ENCODE data around the gene S100A13. TPM values are rescaled to one million over a fixed set of nuclear protein-coding genes. Genes with fewer than 3 reads are reported as not detected.
"Not testable (repeated sequence)": the region's sequence is repeated elsewhere in the genome, so short reads cannot be mapped to it uniquely, and the experiment has no call there.

S100A13 gene
- total RNA-seq, 5 donors from 2014 or later (not counting 1 experiment from before 2014, with no cell fraction given) = 4.0 to 5.3 (median 4.2) TPM

DNA sequence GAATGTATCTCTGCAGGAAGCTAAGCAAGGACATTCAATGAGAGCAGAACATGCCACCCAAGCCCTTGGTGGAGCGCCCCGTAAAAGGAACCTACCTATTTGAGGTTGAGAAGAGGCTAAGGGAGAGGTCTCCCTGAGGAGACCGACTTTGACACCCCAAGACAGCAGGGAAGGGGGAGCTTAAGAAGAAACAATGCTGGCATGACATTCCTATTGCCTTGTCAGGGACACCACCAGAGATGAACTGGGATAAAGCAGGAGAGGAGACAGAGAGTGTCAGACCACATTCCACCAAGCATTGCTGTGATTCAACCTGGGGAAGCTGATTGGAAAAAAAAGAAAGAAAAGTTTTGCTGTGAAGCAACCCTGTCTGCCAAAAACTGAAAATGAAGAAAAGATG is 48.4 kb downstream of the S100A13 start:
- POLR2A ChIA-PET = interaction anchor here in 1 of 2 donors (0.6 kb wide), 1 partner anchor 265 kb away, joined by 13 read pairs; no protein-coding TSS in a partner anchor
- CTCF ChIA-PET = no interaction called here
- H3K27ac ChIP-seq (ENCODE audit: low read length) = no peak overlapping the region
- Mint-ChIP-seq H3K27me3 (peaks cover 21 to 30% of the 10 kb centered on the region in 2 donors), H3K36me3 (no peaks in the 10 kb centered on the region), H3K27ac (no peak overlapping the region), H3K4me3 (no peak overlapping the region), H3K4me1 (no peaks in the 10 kb centered on the region), H3K9me3 (no peaks in the 10 kb centered on the region)
- no peaks in the 10 kb centered on the region for H3K9me3 ChIP-seq
- DNase-seq (no peak), ATAC-seq (replicated peaks in 1 of 4) (no peak)
- peaks cover 0 to 28% of the 10 kb centered on the region in 2 experiments for H3K27me3 ChIP-seq (replicated peaks in 1 of 2; ENCODE audit: control insufficient read depth in 2 of 2, extremely low read depth in 1 of 2, insufficient read depth in 2 of 2, low read length in 1 of 2)
- WGBS (ENCODE audit: insufficient coverage) = 57% methylated on average over 3 of the region's 3 CpGs
- H3K36me3 ChIP-seq (ENCODE audit: control insufficient read depth in 2 of 2, extremely low read depth in 1 of 2, insufficient read depth in 1 of 2, low read length in 1 of 2) = no peaks in the 10 kb centered on the region
- no peak overlapping the region for H3K4me3 ChIP-seq (ENCODE audit: control insufficient read depth in 1 of 2, extremely low read depth in 1 of 2, low read length in 1 of 2)
- no peaks in the 10 kb centered on the region for H3K4me1 ChIP-seq (ENCODE audit: control insufficient read depth in 1 of 2, extremely low read depth in 1 of 2, insufficient read depth in 2 of 2, low read length in 2 of 2)

DNA sequence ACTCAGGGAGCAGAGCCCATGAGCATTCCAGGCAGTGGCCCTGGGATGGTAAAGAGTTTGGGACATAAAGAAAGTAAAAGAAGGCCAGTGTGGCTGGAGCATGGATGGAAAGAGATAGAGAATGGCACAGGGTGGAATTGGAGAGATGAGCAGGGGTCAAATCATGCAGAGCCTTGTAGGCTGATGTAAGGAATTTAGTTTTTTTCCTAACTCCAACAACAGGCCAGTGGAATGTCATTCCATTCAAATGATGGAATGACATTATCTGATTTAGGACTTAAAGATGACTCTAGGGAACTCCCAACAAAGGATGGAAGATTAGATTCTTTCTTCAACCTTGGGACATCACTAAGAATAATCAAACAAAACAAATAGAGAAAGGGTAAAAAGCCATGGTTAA is 48.8 kb downstream of the S100A13 start:
- DNase-seq (no peak), ATAC-seq (replicated peaks in 1 of 4) (no peak)
- Histone ChIP-seq H3K27me3 (replicated peaks in 1 of 2; ENCODE audit: control insufficient read depth in 2 of 2, extremely low read depth in 1 of 2, insufficient read depth in 2 of 2, low read length in 1 of 2) (peaks cover 0 to 28% of the 10 kb centered on the region in 2 experiments), H3K9me3 (no peaks in the 10 kb centered on the region), H3K27ac (ENCODE audit: low read length) (no peak overlapping the region), H3K4me1 (ENCODE audit: control insufficient read depth in 1 of 2, extremely low read depth in 1 of 2, insufficient read depth in 2 of 2, low read length in 2 of 2) (no peaks in the 10 kb centered on the region), H3K36me3 (ENCODE audit: control insufficient read depth in 2 of 2, extremely low read depth in 1 of 2, insufficient read depth in 1 of 2, low read length in 1 of 2) (no peaks in the 10 kb centered on the region), H3K4me3 (ENCODE audit: control insufficient read depth in 1 of 2, extremely low read depth in 1 of 2, low read length in 1 of 2) (no peak overlapping the region)
- Mint-ChIP-seq H3K27ac (no peak overlapping the region), H3K36me3 (no peaks in the 10 kb centered on the region), H3K9me3 (no peaks in the 10 kb centered on the region), H3K4me3 (no peak overlapping the region), H3K4me1 (no peaks in the 10 kb centered on the region), H3K27me3 (peaks cover 21 to 29% of the 10 kb centered on the region in 2 donors)
- ChIA-PET CTCF (no interaction called here), POLR2A (interaction anchor here in 1 of 2 donors (0.6 kb wide), 1 partner anchor 265 kb away, joined by 13 read pairs; no protein-coding TSS in a partner anchor)

DNA sequence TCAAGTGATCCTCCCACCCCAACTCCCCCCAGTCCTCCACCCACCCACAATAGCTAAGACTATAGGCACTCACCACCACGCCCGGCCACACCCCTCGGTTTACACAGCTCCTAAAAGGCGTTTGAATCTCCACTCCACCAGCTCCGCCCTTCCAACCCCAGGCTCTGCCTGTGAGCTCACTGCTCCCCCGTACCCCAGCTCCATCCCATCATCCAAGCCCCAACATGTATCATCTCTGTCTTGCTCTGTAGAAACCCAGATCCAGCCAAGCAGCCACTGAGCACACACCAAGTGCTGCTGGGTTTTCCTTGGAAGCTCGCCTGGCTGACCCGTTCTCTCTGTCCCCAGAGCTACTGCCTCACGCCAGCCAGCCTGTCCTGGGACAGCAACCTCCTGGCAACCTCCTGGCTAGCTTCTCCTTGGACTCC is 49.7 kb downstream of the S100A13 start:
- POLR2A ChIA-PET = no interaction called here
- CTCF ChIA-PET = interaction anchor here in 1 of 2 donors (0.7 kb wide), 1 partner anchor 21 kb away, joined by 3 read pairs; no protein-coding TSS in a partner anchor
- WGBS (ENCODE audit: insufficient coverage) = 60% methylated on average over 9 of the region's 9 CpGs

DNA sequence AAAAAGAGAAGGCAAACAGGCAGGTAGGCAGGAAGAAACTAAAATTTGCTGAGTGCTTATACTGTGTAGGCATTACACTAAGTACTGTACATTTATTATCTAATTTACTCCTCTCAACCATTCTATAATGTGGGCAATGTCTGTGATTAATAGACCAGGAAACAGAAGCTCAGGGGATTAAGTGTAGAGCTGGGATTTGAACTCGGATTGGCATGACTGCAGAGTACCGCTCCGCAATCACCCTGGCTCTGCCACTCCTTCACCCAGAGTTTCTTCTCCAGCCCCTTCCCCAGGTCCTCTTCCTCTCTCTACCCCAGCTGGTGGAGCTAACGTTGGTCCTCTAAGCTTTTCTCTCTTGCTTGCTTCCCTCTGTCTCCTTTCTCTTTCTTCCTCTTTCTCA is 50.2 kb downstream of the S100A13 start:
- H3K27ac ChIP-seq (ENCODE audit: low read length) = no peak overlapping the region
- no peaks in the 10 kb centered on the region for H3K36me3 Mint-ChIP-seq
- H3K4me3 ChIP-seq (ENCODE audit: control insufficient read depth in 1 of 2, extremely low read depth in 1 of 2, low read length in 1 of 2) = no peak overlapping the region
- no peak overlapping the region for H3K27ac Mint-ChIP-seq
- DNase-seq (no peak), ATAC-seq (replicated peaks in 1 of 4) (no peak)
- no peak overlapping the region for H3K4me3 Mint-ChIP-seq
- no peaks in the 10 kb centered on the region for H3K9me3 ChIP-seq
- peaks cover 0 to 28% of the 10 kb centered on the region in 2 experiments for H3K27me3 ChIP-seq (replicated peaks in 1 of 2; ENCODE audit: control insufficient read depth in 2 of 2, extremely low read depth in 1 of 2, insufficient read depth in 2 of 2, low read length in 1 of 2)
- no peaks in the 10 kb centered on the region for H3K9me3 Mint-ChIP-seq
- peaks cover 21 to 29% of the 10 kb centered on the region in 2 donors for H3K27me3 Mint-ChIP-seq
- ChIA-PET POLR2A (no interaction called here), CTCF (no interaction called here)
- WGBS (ENCODE audit: insufficient coverage) = 70% methylated on average over 2 of the region's 4 CpGs
- no peaks in the 10 kb centered on the region for H3K36me3 ChIP-seq (ENCODE audit: control insufficient read depth in 2 of 2, extremely low read depth in 1 of 2, insufficient read depth in 1 of 2, low read length in 1 of 2)
- H3K4me1 ChIP-seq (ENCODE audit: control insufficient read depth in 1 of 2, extremely low read depth in 1 of 2, insufficient read depth in 2 of 2, low read length in 2 of 2) = no peaks in the 10 kb centered on the region
- peaks cover 0 to 9% (median 7%) of the 10 kb centered on the region in 3 donors for H3K4me1 Mint-ChIP-seq

More for the DNA sequence above, 49.7 kb downstream of the S100A13 start:
- H3K36me3 ChIP-seq (ENCODE audit: control insufficient read depth in 2 of 2, extremely low read depth in 1 of 2, insufficient read depth in 1 of 2, low read length in 1 of 2) = no peaks in the 10 kb centered on the region
- H3K27ac ChIP-seq (ENCODE audit: low read length) = no peak overlapping the region
- peaks cover 0 to 28% of the 10 kb centered on the region in 2 experiments for H3K27me3 ChIP-seq (replicated peaks in 1 of 2; ENCODE audit: control insufficient read depth in 2 of 2, extremely low read depth in 1 of 2, insufficient read depth in 2 of 2, low read length in 1 of 2)
- no peaks in the 10 kb centered on the region for H3K9me3 ChIP-seq
- no peak for ATAC-seq (replicated peaks in 1 of 4)
- no peak overlapping the region for H3K4me3 Mint-ChIP-seq
- no peaks in the 10 kb centered on the region for H3K36me3 Mint-ChIP-seq
- H3K27me3 Mint-ChIP-seq = peaks cover 21 to 29% of the 10 kb centered on the region in 2 donors
- H3K4me1 ChIP-seq (ENCODE audit: control insufficient read depth in 1 of 2, extremely low read depth in 1 of 2, insufficient read depth in 2 of 2, low read length in 2 of 2) = no peaks in the 10 kb centered on the region
- H3K4me3 ChIP-seq (ENCODE audit: control insufficient read depth in 1 of 2, extremely low read depth in 1 of 2, low read length in 1 of 2) = no peak overlapping the region
- no peaks in the 10 kb centered on the region for H3K9me3 Mint-ChIP-seq
- H3K27ac Mint-ChIP-seq = no peak overlapping the region
- no peak for DNase-seq
- H3K4me1 Mint-ChIP-seq = peaks cover 0 to 7% (median 5%) of the 10 kb centered on the region in 3 donors

DNA sequence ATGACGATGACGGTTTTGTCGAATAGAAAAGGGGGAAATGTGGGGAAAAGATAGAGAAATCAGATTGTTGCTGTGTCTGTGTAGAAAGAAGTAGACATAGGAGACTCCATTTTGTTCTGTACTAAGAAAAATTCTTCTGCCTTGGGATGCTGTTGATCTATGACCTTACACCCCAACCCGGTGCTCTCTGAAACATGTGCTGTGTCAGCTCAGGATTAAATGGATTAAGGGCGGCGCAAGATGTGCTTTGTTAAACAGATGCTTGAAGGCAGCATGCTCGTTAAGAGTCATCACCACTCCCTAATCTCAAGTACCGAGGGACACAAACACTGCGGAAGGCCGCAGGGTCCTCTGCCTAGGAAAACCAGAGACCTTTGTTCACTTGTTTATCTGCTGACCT is 51.8 kb downstream of the S100A13 start:
- H3K4me1 Mint-ChIP-seq; H3K36me3 Mint-ChIP-seq; H3K36me3 ChIP-seq (ENCODE audit: control insufficient read depth in 2 of 2, extremely low read depth in 1 of 2, insufficient read depth in 1 of 2, low read length in 1 of 2); H3K4me1 ChIP-seq (ENCODE audit: control insufficient read depth in 1 of 2, extremely low read depth in 1 of 2, insufficient read depth in 2 of 2, low read length in 2 of 2); H3K9me3 ChIP-seq; H3K9me3 Mint-ChIP-seq; CTCF ChIA-PET; H3K27ac ChIP-seq (ENCODE audit: low read length); POLR2A ChIA-PET; H3K4me3 ChIP-seq (ENCODE audit: control insufficient read depth in 1 of 2, extremely low read depth in 1 of 2, low read length in 1 of 2); DNase-seq; H3K4me3 Mint-ChIP-seq; H3K27ac Mint-ChIP-seq; ATAC-seq (replicated peaks in 1 of 4): not testable (repeated sequence)
- H3K27me3 ChIP-seq (replicated peaks in 1 of 2; ENCODE audit: control insufficient read depth in 2 of 2, extremely low read depth in 1 of 2, insufficient read depth in 2 of 2, low read length in 1 of 2) = peaks cover 0 to 22% of the 10 kb centered on the region in 2 experiments
- WGBS (ENCODE audit: insufficient coverage) = no CpG with 5 or more reads among the region's 10 CpGs
- peaks cover 24 to 29% of the 10 kb centered on the region in 2 donors for H3K27me3 Mint-ChIP-seq

DNA sequence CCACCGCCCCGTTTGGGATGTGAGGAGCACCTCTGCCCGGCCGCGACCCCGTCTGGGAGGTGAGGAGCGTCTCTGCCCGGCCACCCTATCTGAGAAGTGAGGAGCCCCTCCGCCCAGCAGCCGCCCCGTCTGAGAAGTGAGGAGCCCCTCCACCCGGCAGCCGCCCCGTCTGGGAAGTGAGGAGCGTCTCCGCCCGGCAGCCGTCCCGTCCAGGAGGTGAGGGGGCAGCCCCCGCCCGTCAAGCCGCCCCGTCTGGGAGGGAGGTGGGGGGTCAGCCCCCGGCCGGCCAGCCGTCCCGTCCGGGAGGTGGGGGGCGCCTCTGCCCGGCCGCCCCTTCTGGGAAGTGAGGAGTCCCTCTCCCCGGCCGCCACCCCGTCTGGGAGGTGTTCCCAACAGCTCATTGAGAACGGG is 52.2 kb downstream of the S100A13 start:
- H3K27ac ChIP-seq (ENCODE audit: low read length); H3K27ac Mint-ChIP-seq; H3K4me1 Mint-ChIP-seq; H3K36me3 Mint-ChIP-seq; DNase-seq; ATAC-seq (replicated peaks in 1 of 4); H3K4me1 ChIP-seq (ENCODE audit: control insufficient read depth in 1 of 2, extremely low read depth in 1 of 2, insufficient read depth in 2 of 2, low read length in 2 of 2); CTCF ChIA-PET; H3K4me3 ChIP-seq (ENCODE audit: control insufficient read depth in 1 of 2, extremely low read depth in 1 of 2, low read length in 1 of 2); H3K9me3 ChIP-seq; H3K36me3 ChIP-seq (ENCODE audit: control insufficient read depth in 2 of 2, extremely low read depth in 1 of 2, insufficient read depth in 1 of 2, low read length in 1 of 2); POLR2A ChIA-PET; H3K9me3 Mint-ChIP-seq; H3K4me3 Mint-ChIP-seq: not testable (repeated sequence)
- WGBS (ENCODE audit: insufficient coverage) = 90% methylated on average over 17 of the region's 35 CpGs
- H3K27me3 ChIP-seq (replicated peaks in 1 of 2; ENCODE audit: control insufficient read depth in 2 of 2, extremely low read depth in 1 of 2, insufficient read depth in 2 of 2, low read length in 1 of 2) = peaks cover 0 to 22% of the 10 kb centered on the region in 2 experiments
- H3K27me3 Mint-ChIP-seq = peaks cover 24 to 29% of the 10 kb centered on the region in 2 donors
